ENCODE measurements around the gene CNTNAP5.

Gene CNTNAP5

DNA sequence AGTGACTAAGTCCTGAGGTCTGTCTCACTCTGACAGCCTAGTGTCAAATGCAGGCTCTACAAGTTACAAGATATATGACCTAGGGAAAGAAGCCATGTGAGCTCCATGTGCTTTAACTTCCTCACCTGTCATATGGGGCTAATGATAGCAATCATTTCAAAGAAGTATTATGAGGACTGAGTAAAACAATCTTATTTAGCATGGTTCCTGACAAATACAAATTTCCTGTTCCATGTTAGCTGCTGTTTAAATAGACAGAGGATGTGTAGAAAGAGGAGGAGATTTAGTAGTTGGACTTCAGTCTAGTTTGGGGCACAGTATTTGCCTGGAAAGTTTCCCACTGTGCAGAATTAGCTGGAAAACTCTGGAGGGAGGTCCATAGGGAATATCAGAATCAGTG is 545.8 kb downstream of the CNTNAP5 start:
- DNase-seq = no peak

- DNase-seq = no peak
Observed at GRCh38 chr2:124571836-124572235, 546.7 kb downstream of the CNTNAP5 start.

- DNase-seq = no peak
Observed at GRCh38 chr2:124572934-124573634, 548.0 kb downstream of the CNTNAP5 start.

GRCh38 chr2:124575497-124575896 is 550.4 kb downstream of the CNTNAP5 start:
- DNase-seq = no peak

- no peak for DNase-seq
Observed at GRCh38 chr2:124580263-124580662, 555.2 kb downstream of the CNTNAP5 start.

DNA sequence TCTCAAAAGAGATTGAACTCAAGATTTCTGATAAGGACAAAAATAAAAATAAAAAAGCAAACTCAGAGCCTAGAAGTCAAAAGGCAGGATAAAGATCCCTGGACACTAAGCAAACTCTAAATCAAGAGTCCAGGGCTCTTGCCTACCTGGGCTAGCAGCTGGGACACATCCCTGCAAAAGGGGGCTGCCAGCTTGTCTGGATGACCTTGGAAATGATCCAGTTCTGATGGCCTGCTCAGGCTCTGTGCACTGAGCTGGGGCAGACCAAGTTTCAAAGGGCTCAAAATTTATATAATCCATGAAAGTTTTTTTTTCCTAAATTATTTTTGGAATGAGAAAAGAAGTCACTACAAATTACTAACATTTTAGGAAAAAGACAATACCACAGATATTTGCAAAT is 557.3 kb downstream of the CNTNAP5 start:
- no peak for DNase-seq

- no peak for DNase-seq
Observed at GRCh38 chr2:124584615-124585014, 559.5 kb downstream of the CNTNAP5 start.

GRCh38 chr2:124585277-124585676 is 560.2 kb downstream of the CNTNAP5 start:
- DNase-seq = no peak

GRCh38 chr2:124586210-124586609 is 561.1 kb downstream of the CNTNAP5 start:
- DNase-seq = no peak

DNA sequence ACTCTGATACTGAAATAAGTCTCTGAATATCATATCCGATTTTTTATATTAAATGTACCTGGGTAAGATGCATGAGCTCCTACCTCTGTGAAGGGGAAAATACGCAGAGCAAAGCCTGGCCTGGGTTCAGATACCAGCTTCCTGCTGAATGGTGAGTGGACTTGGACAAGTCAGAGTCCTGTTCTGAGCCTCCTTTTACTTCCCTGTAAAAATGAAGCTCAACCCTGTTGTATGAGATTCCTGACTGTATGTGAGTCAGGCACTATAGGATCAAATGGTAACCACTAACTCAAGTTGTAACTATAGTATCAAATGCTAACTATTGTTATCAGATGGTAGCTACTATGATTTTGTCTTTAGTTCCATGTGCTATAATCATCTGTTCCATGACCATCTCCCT is 561.7 kb downstream of the CNTNAP5 start:
- no peak for DNase-seq

DNA sequence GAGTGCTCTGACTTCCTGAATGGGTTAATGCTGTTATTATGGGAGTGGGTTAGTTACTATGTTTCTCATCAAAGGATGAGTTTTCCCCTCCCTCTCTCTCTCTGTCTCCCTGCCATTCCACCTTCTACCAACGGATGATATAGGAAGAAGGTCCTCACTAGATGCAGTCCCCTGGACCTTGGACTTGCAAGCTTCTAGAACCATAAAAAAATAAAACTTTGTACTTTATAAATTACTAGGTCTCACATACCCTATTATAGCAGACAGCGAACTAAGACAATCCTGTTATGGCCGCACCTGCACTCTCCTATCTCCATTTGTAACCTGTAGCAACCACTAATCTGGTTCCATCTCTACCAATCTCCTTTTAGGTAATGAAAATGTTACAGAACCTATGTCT is 564.9 kb downstream of the CNTNAP5 start:
- no peak for DNase-seq

DNA sequence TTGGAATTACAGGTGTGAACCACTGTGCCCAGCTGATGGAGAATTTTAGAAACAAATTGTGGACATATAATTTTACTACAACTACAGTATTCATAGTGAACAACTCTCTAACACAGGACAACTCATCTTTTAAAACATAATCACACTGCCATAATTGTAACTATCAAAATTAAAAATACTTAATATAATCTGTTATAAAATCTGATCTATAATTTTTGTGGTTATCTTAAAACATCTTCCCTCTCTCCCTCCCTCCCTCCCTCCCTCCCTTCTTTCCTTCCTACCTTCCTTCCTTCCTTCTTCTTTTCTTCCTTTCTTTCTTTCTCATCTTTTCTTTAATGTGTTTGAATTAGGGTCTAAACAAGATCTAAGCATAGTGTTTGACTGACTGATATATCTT is 577.7 kb downstream of the CNTNAP5 start:
- DNase-seq = no peak

DNA sequence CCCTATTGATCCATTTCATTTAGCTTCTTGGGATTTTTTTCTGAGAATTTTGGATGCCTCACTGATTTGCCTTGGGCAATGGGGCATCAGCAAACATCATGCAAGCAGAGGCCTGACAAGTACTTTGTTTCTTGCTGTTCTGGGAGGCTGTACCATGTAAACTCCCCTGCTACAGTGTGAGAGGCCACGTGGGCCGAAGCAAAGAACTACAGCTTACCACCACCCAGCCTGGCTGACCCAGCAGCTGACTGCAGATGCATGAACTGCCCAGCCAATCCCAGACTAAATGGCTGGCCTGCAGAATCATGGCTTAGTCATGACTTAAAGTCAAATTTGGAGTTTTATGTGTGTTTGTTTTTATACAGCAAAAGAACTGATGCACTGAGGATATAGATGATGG is 579.9 kb downstream of the CNTNAP5 start:
- no peak for DNase-seq

DNA sequence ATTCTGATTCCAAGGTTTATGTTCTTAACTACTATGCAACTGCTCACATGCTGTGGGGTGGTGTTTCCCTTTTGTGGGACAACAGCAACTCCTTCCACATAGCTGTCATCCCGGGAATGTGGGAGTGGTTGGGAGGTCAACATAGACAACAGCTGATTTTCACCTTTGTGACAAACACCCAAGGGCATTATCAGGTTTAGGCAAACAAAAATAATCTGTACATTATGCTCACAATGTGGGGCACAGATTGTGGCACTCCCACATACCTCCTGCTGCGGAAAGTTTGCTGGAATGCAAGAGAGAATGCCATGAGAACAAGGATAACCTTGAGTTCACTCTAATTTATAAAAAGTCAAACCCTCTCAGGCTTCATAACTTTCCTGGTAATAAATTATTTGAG is 582.6 kb downstream of the CNTNAP5 start:
- DNase-seq = no peak

- DNase-seq = no peak
Observed at GRCh38 chr2:124609667-124610066, 584.6 kb downstream of the CNTNAP5 start.

DNA sequence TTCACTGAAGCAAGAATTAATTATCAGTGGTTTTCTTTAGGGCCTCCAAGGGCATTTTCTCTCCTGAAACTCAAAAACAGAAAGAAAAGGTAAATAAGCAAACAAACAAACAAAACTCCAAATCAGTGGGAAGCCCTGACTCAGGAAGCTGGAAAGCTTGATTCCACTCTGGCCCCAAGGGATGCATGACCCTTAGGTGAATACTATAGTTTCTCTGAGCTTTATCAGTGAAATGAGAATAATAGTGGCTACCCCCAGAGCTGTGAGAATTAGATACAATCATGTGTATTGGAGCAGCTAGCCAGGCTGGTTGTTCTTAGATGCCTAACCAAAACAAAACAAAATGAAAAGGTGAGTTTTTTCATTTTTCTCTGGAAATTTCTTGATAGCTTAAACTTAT is 585.1 kb downstream of the CNTNAP5 start:
- no peak for DNase-seq

DNA sequence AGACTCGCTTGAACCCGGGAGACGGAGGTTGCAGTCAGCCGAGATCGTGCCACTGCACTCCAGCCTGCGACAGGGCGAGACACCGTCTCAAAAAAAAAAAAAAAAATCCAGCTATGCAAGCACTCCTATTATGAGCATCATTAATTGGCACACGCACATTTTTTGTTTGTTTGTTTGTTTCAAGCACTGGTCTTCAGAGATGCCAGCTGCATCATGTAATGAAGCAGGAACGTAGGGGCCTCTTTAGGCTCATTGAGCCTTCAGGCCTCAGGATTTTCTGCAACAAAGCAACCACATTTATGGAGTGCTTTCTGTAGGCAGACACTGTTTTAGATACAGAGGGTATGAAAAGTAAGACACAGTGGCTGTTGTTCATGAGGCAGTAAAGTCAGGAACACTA is 585.8 kb downstream of the CNTNAP5 start:
- DNase-seq = no peak

DNA sequence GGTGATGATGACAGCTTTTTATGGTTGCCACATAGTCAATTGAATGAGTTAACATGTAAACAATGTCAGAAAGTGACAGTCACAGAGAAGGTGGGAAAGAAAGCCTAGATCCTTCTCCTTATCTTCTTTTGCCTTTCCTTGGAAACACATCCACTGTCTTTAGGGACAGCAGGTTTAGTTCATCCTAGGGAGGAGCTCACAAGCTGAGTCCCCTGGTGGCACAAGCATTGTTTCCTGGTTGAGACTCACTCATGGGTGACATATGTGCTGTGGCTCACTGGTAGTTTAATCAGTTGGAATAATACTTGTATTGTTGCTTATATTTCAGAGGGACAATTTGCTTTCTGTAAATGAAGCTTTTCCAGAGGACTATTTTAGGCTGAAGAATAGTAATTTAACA is 598.5 kb downstream of the CNTNAP5 start:
- DNase-seq = no peak

DNA sequence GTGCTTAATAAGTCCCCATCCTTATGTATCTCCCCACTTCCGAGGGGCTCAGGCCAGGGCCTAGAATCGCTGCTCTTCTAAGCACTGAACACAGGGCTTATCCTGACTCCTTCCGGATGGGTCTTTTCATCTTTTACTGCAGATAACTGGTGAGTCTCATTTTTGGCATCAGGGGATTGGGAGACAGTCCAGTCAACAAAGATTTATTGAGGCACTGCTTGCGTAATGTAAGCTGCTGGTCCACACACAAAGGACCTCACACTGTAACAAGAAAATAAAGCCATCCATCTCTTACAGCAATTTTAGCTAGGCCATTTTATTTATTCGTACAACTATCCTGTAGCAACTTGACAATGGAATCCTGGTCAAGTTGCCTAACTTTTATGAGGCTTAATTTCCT is 600.5 kb downstream of the CNTNAP5 start:
- DNase-seq = no peak

DNA sequence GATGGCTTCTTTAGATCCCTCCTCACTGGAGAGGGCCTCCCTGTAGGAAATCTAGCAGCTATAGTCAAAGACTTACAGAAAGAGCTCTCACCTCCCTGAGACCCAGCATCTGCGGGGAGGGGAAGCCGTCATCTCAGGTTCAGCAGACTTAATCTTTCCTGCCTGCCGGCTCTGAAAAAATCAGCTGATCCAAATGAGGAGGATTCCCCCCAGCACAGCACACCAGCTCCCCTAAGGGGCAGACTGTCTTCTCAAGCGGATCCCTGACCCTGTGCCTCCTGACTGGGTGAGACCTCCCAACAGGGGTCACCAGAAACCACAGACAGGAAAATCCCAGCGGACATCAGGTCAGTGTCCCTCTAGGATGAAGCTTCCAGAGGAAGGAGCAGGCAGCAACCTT is 601.9 kb downstream of the CNTNAP5 start:
- DNase-seq = no peak

- DNase-seq = no peak
Observed at GRCh38 chr2:124633812-124634211, 608.7 kb downstream of the CNTNAP5 start.

DNA sequence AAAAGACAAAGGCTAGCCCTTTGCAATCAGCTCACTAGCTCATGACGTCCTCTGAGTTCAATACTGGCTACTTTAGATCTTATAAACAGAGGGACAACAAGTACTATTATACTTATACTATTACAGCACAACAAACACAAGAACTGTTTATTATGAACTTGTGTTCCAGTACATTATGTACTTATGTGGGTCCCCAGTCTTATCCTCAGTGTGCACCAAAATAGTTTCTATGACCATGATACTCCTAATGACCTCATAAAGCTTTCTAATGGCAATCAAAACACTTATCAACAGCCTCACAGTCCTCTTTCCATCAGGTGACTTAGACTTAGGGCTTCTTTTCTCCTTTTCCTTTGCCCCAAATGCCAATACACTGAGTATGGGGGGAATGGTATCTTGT is 614.4 kb downstream of the CNTNAP5 start:
- DNase-seq = no peak

DNA sequence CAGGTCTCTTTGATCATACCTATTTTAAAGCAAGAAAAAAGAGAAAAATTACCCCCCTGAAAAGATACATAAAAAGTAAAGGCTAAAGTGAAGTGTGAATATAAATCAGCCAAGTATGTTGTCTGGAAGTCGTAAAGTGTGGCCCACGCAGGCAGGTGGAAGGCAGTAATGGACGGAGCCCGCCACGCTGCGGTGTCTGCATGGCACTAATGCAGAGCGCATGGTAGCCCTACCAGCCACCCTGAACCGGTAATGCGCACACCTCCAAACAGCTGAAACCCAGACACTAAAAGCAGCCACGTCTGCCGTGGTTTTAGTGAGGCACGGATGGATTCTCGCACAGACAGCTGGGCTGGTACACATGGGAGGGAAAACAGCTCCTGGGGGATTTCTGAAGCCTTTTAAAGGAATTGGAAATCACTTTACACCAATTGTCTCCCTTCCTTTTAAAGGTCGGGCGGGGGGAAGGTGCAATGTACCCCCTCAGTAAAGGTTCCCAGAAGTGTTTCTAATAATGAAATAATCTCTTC is 615.2 kb downstream of the CNTNAP5 start:
- DNase-seq = no peak

- no peak for DNase-seq
Observed at GRCh38 chr2:124646166-124646815, 621.2 kb downstream of the CNTNAP5 start.

- DNase-seq = no peak
Observed at GRCh38 chr2:124647245-124647644, 622.2 kb downstream of the CNTNAP5 start.

All from NCI-H2029 (cell line).